ENCODE results near the gene SASH1.

- TF ChIP-seq EZH2 (IDR thresholded peaks at IDR 0.05; ENCODE audit: low read length, unreplicated experiment) = no peak
- no peak for TF ChIP-seq CTCF (conservative IDR thresholded peaks at IDR 0.05; ENCODE audit: low read depth, low read length)
- TF ChIP-seq EZH2phosphoT487 (IDR thresholded peaks at IDR 0.05; ENCODE audit: borderline replicate concordance, low read length) = no peak
These were observed 165.1 kb downstream of the SASH1 start for GRCh38 chr6:148507774-148508173.

Data from PC-3 (cell line).